RWPE2 (cell line): ENCODE measurements around the gene NUMB.

Source experiments
- ATAC-seq: fragments of 200-7000 bp; cut with Tn5 transposase; 3 replicates; pipeline ENCODE4 v1.9.1; 2021; ENCODE audit warnings: low read depth
- DNase-seq: peaks from one replicate; pipeline ENCODE4 v3.0.0-alpha.2; 2020; ENCODE audit warnings: low spot score
- H3K27ac ChIP-seq: fragments of 450-650 bp; 2 replicates; pipeline ENCODE4 v1.5.1; 2017; ENCODE audit warnings: mild to moderate bottlenecking; ENCODE audit not compliant: poor library complexity, severe bottlenecking
- H3K27me3 ChIP-seq: fragments of 250-450 bp; sonication (Bioruptor Pico); 2 replicates; pipeline ENCODE4 v1.5.1; 2021; ENCODE audit warnings: mild to moderate bottlenecking, moderate library complexity; ENCODE audit not compliant: insufficient read depth, poor library complexity, severe bottlenecking
- H3K36me3 ChIP-seq: fragments of 250-450 bp; sonication (Bioruptor Pico); 2 replicates; pipeline ENCODE4 v1.5.1; 2020; ENCODE audit warnings: low read depth, mild to moderate bottlenecking, moderate library complexity
- H3K4me1 ChIP-seq: fragments of 250-450 bp; sonication (Bioruptor Pico); 2 replicates; pipeline ENCODE4 v1.5.1; 2021; ENCODE audit warnings: mild to moderate bottlenecking, moderate library complexity; ENCODE audit not compliant: insufficient read depth, poor library complexity, severe bottlenecking
- H3K4me3 ChIP-seq: fragments of 250-450 bp; sonication (Bioruptor Pico); 2 replicates; pipeline ENCODE4 v1.5.1; 2021; ENCODE audit warnings: mild to moderate bottlenecking, moderate library complexity; ENCODE audit not compliant: severe bottlenecking
- H3K9me3 ChIP-seq: fragments of 250-450 bp; sonication (Bioruptor Pico); 2 replicates; pipeline ENCODE4 v1.5.1; 2021; ENCODE audit warnings: mild to moderate bottlenecking, moderate library complexity; ENCODE audit not compliant: severe bottlenecking
- TF ChIP-seq, protein P1 (sequence below): fragments of 450-650 bp; IDR thresholded peaks from one replicate; pipeline ENCODE4 v1.5.1; 2017; ENCODE audit warnings: mild to moderate bottlenecking, moderate library complexity; ENCODE audit not compliant: poor library complexity, severe bottlenecking

Gene NUMB

GRCh38 chr14:73264885-73265720 is 193.2 kb downstream of the NUMB start:
- Histone ChIP-seq H3K27ac (no peak overlapping the region), H3K9me3 (no peaks in the 10 kb centered on the region), H3K27me3 (no peaks in the 10 kb centered on the region), H3K4me3 (no peak overlapping the region), H3K4me1 (no peaks in the 10 kb centered on the region), H3K36me3 (no peaks in the 10 kb centered on the region)
- TF ChIP-seq, protein P1, sequence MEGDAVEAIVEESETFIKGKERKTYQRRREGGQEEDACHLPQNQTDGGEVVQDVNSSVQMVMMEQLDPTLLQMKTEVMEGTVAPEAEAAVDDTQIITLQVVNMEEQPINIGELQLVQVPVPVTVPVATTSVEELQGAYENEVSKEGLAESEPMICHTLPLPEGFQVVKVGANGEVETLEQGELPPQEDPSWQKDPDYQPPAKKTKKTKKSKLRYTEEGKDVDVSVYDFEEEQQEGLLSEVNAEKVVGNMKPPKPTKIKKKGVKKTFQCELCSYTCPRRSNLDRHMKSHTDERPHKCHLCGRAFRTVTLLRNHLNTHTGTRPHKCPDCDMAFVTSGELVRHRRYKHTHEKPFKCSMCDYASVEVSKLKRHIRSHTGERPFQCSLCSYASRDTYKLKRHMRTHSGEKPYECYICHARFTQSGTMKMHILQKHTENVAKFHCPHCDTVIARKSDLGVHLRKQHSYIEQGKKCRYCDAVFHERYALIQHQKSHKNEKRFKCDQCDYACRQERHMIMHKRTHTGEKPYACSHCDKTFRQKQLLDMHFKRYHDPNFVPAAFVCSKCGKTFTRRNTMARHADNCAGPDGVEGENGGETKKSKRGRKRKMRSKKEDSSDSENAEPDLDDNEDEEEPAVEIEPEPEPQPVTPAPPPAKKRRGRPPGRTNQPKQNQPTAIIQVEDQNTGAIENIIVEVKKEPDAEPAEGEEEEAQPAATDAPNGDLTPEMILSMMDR = no peak
- DNase-seq = no peak
- ATAC-seq = no peak

GRCh38 chr14:73264080-73264884 is 194.1 kb downstream of the NUMB start:
- DNase-seq (no peak), ATAC-seq (no peak)
- TF ChIP-seq, protein P1 = no peak
- H3K4me3 ChIP-seq = no peak overlapping the region
- no peaks in the 10 kb centered on the region for H3K36me3 ChIP-seq
- no peak overlapping the region for H3K27ac ChIP-seq
- H3K27me3 ChIP-seq = no peaks in the 10 kb centered on the region
- no peaks in the 10 kb centered on the region for H3K4me1 ChIP-seq
- no peaks in the 10 kb centered on the region for H3K9me3 ChIP-seq

DNA sequence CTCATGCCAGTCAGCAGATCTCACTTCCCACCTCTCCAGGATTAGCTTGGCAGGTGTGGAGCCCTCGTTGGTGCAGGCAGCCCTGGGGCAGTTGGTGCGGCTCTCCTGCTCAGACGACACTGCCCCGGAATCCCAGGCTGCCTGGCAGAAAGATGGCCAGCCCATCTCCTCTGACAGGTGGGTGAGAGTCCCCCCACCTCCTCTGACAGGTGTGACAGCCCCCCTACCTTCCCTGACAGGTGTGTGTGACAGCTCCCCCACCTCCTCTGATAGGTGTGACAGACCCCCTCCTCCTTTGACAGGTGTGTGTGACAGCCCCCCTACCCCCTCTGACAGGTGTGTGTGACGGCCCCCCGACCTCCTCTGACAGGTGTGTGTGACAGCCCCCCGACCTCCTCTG is 194.7 kb downstream of the NUMB start:
- TF ChIP-seq, protein P1 = no peak
- Histone ChIP-seq H3K36me3 (no peaks in the 10 kb centered on the region), H3K4me1 (no peaks in the 10 kb centered on the region), H3K27me3 (no peaks in the 10 kb centered on the region), H3K9me3 (no peaks in the 10 kb centered on the region), H3K27ac (no peak overlapping the region), H3K4me3 (no peak overlapping the region)
- ATAC-seq = no peak
- DNase-seq = no peak

- Histone ChIP-seq H3K4me1 (no peaks in the 10 kb centered on the region), H3K36me3 (no peaks in the 10 kb centered on the region), H3K4me3 (no peak overlapping the region), H3K9me3 (no peaks in the 10 kb centered on the region), H3K27me3 (no peaks in the 10 kb centered on the region), H3K27ac (no peak overlapping the region)
- ATAC-seq (no peak), DNase-seq (no peak)
- TF ChIP-seq, protein P1 = no peak
Measured at GRCh38 chr14:73262427-73263183, 195.7 kb downstream of the NUMB start.
